ENCODE measurements around the gene UPF2.
"Not testable (repeated sequence)": the region's sequence is repeated elsewhere in the genome, so short reads cannot be mapped to it uniquely, and the experiment has no call there.

Gene UPF2

DNA sequence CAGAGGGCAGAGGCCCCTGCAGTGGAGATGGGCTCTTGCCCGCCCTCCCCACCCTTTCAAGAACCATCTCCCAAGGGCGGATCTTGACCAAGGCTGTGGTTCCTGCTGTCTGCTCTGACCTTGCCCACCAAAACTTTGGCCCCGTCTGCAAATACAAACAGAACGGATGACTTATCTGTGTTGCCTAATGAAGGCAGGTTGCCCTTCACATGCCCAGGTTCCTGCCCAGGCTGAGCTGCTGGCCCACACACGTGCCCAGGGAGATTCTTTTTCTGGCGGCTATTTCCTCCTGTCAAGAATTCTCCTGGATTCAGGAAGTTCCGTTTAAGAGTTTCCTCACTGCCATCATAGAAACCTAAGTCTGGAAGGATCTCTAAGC is 141.2 kb downstream of the UPF2 start:
- DNase-seq = no peak

DNA sequence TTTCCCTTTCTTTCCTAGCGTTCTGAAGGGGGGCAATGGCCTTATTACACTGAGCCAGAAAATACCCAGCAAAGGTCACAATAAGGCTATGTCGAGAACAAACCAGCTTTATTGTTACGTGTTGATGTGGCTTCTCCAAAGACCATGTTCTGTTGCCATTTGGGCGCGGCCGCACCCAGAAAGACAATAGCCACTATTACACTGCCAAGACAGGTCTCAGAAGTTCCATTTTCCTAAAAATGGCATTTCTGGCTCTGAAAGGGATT is 141.6 kb downstream of the UPF2 start:
- DNase-seq = no peak

DNA sequence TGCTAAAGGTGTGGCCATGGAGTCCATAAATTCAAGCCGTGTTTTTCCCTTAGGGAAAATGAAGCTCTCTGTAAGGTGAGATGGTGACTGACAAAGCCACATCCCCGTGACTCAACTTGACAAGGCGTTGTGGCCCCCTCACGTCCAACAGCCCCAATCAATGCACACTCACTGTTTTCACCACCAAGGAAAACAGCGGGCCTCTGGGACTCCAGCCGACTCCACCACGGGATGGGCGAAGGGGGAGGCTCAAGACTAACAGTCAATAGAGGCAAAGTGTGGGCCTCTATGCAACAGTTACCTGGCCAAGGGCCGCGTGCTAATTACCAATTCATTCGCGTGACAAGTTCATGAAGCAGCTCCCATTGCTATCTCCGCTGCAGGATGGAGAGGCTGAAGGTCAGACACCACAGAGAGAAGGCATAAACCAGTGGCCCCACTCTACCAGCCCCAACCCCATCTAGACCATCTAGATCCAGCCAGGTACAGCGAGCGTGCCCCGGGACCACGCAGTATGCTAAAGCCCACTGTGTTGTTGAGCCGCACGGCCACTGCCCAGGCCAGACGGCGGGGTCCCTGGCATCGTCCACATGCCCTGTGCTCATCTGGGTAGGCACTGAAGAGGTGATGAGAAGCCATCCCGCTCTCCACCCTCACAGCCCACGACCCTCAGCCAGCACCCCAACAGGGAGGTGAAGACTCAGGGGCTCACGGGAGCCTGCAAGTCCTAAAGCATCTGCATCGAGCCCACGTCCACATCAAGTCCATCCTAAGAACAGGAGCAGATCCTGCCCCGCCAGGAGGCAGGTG is 143.3 kb downstream of the UPF2 start:
- no peak for DNase-seq

DNA sequence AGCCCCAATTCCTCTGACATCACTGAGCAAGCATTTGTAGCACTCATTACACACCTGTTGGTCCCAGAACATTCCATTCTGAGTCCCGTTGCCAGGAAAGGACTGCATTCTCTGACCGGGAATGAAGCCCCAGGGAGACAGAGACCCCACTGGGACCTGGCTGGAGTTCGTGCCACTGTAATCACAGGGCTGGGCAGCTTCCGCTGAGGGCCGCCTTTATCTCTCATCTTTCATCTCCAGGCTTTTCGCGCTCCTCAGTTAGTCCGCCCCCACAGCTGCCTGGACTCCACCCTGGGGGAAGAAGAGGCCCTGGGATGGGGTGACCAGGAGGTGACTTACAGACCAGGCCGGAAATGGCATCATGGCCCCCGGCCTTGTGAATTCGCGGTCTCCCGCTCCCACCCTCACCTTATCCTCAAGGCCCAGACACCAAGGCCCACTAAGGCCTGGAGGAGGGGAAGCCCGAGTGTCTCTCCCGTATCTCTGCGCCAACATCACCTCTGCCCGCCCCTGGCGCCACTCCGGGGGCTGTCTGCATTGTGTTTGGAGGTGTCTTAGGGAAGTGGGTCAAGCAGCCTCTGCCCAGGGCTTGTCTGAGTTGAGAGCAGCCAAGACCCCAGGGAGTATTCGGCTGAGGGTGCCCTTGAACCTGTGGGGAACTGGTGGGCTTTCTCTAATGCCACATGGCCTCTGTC is 144.1 kb downstream of the UPF2 start:
- no peak for DNase-seq

DNA sequence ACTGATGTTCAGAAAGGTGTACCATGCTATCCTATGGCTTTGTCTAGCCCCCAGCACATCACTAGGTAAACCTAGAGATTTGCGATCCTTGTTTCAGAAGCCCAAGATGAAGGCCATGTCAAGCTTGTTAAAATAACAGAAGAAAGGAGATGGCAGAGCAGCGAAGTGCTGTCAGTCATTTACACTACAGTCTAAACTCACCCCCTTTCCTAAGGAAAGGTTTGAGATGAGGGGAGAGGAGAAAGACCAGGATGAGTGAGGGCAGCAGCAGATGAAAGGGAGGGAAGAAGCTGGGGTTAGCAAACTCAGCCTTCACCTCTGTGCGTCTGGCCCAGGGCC is 144.6 kb downstream of the UPF2 start:
- no peak for DNase-seq

DNA sequence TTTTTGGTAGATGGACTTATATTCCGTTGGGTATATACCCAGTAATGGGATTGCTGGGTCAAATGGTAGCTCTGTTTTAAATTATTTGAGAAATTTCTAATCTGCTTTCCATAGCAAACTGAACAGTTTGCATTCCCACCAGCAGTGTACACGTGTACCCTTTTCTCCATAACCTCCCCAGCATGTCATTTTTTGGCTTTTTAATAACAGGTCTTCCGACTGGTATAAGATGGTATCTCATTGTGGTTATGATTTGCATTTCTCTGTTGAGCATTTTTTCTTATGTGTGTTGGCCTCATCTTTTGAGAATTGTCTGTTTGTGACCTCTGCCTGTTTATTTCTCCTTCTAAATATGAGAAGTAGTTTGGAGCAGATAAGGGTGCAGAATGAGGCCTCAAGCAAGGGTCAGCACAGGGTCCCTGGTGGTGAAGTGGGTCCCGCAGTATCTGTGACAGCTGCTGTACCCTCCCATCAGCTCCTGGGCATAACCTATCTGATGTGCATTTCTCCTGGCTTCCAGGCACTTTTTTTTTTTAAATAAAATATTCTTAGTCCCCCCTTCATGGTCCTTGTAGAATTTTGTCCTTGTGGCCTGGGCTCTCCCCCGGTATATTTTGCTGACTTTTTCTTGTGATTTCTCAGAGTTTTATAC is 145.9 kb downstream of the UPF2 start:
- DNase-seq = no peak

DNA sequence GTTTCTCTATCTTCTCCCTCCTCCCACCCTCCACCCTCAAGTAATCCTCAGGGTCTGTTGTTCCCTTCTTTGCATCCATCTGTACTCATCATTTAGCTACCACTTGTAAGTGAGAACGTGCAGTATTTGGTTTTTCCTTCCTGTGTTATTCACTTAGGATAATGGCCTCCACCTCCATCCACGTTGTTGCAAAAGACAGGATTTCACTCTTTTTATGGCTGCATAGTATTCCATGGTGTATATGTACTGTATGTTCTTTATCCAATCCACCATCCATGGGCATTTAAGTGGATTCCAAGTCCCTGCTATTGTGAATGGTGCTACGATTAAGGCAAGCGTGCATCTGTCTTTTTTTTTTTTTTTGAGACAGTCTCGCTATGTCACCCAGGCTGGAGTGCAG is 147.0 kb downstream of the UPF2 start:
- no peak for DNase-seq

DNA sequence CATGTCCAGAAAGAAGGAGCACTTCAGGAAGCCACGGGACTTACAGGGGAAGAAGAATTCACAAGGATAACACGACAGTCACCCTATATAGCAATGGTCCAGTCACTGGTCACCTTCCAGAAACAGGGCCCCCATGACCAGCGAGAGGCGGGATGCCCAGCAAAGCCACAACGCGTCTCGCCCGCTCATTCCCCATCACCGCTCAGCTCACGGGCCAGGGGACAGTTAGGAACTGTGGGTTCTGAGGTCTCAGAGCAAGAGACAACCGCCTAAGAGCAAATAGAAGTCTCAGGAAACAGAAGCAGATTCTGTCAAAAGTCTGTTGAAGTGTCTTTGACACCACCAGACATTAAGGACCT is 147.5 kb downstream of the UPF2 start:
- no peak for DNase-seq

DNA sequence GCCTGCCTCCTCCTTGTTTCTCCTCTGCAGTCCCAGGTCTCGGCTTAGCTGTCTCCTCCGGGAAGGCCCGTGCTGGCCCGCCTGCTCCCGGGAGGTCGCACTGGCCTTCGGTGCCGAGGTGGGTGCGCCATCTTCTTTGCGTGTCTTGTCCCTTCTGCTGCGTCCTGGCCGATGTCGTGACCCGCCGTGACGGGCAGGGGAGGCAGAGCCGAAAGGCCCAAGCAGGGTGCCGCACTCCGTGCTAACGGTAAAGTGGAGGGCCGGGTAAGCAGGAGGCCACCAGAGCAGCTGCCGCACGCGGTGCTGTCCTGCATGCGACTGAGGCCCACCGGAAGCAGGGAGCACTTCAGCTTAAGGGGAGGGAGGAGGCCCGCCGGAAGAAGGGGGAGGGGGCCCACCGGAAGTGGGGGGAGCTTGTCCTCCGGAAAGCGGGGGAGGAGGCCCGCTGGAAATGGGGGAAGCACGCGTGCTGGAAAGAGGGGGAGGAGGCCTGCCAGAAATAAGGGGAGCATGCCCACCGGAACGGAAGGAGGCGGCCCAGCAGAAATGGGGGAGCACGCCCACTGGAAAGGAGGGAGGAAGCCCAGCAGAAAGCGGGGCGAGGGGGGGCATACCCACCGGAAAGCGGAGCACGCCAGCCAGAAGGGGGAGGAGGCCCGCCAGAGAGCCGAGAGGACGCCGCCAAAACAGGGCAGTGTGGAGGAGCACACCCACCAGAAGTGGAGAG is 148.1 kb downstream of the UPF2 start:
- no peak for DNase-seq

DNA sequence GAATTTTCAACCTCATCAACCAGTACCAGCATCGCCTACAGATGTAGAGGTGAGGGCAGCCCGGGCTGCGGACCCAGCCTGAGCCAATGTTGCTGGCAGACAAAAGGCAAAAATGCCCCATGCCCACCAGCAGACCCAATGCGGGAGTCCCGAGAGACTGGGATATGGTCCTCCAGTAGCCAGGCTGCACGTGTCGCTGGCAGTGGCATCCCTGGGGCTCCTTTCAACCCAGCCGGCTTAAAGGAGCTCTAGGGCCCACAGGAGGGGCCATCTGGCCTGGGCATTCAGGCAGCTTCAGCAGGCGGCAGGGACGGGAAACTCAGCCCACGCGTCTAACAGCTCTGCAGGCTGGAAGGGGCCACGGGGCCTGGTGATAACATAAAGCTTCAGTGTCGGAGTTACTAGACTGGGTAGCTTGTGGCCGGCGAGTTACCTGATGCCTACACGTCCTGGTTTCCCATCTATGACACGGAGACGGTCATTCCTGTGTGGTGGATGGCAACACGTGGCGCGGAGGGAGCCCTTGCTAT is 148.8 kb downstream of the UPF2 start:
- no peak for DNase-seq

DNA sequence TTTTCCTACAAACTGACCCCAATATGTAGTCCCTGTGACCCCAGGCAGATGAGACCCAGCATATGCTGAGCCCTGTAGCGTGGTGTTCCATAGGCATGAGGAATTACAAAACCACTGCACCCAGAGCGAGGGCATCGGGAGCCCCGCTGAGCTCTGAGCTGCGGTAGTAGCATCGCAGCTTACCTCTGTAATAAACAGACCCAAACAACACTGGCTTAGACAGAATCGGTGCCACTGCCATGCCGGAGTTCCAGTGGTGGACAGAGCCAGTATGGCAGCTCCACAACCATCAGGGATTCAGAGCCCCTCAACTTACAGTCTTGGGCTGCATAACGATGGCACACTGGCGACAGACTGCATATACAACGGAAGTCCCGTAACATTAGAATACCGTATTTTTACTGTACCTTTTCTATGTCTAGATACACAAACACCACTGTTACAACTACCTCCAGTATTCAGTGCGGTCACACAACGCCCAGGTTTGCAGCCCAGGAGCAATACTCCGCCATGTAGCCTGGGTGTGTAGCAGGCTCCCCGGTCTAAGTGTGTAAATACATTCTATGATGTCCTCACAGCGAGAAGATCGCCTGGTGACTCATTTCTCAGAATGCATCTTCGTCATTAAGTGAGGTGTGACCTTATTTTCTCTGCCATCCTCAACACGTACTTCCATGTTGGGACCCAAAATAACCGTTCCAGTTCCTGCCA is 150.7 kb downstream of the UPF2 start:
- DNase-seq = no peak

DNA sequence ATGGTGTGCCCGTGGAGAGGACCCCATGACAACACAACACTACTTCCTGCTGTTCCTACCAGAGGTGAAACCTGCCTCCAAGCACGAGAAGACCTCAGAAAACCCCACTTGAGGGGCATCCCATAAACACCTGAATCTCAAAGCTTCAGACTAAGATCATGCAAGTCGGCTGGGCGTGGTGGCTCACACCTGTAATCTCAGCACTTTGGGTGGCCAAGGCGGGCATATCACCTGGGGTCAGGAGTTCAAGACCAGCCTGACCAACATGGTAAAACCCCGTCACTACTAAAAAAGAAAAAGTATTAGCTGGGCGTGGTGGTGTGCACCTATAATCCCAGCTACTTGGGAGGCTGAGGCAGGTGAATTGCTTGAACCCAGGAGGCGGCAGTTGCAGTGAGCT is 153.3 kb downstream of the UPF2 start:
- not testable (repeated sequence) for DNase-seq

DNA sequence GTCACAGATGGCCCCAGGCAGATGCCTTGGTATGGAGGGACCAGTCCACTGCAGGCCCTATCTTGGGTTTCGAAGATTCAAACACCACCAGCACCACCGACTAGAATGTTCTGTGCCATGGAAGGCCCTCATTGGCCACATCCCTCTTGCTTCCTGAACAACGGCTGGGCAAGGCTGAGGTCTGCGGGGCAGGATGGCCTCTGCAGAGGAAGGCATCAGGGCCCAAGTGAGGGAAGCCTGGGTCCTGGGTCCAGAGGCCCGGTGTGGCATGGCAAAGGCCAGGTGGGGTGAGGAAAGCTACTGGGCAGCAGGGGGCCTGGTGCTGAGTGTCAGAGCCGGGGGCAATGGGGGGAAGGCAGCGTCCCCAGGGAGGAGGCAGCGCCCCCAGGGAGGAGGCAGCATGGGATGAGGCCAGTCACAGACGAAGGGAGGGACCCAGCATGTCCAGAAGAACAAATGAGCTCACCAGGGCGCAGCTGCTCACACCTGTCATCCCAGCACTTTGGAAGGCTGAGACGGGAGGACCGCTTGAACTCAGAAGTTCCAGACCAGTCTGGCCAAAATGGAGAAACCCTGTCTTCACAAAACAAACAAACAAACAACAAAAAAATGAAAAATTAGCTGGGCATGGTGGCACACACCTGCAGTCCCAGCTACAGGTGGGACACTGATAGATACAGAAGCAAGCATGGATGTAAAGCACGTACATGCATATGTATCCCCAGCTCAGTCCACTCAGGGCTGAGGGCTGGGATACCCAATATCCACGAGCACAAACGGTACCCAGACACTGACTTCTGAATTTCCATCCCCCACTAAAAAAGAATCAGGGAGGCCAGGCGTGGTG is 155.0 kb downstream of the UPF2 start:
- DNase-seq = no peak

DNA sequence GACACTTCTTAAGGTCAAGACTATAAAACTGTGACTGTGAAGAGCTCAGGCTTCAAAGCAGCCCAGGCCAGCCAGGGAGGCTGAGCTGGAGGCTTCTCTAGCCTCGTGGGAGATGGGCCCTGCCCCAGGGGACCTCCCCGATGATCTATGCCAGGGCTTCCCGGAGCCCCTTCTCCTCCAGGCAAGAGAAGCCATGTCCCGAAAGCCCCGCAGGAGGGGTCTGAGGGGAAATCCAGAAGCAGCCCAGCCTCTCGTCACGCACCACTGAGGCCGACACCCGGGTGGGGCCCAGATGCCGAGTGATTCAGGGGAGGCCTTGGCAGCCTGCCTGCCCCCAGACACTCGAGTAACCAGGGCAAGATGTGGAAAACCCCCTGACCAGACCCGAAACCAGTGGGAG is 155.8 kb downstream of the UPF2 start:
- DNase-seq = no peak

DNA sequence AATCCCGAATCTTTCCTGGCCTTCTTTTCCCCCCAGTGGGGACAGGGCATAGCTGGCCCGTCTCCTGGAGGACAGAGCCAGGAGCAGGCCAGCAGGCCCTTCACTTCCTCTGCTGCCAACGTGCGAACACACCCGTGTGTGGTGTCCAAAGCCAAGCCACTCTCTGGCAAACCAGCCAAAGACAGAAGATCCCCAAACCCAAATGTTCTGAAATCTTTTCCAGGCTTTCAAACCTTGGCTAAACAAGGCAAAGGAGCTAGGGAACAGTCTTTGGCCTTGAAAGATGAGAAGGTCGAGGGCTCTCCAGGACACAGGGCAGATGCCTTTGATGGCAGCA is 156.5 kb downstream of the UPF2 start:
- no peak for DNase-seq

DNA sequence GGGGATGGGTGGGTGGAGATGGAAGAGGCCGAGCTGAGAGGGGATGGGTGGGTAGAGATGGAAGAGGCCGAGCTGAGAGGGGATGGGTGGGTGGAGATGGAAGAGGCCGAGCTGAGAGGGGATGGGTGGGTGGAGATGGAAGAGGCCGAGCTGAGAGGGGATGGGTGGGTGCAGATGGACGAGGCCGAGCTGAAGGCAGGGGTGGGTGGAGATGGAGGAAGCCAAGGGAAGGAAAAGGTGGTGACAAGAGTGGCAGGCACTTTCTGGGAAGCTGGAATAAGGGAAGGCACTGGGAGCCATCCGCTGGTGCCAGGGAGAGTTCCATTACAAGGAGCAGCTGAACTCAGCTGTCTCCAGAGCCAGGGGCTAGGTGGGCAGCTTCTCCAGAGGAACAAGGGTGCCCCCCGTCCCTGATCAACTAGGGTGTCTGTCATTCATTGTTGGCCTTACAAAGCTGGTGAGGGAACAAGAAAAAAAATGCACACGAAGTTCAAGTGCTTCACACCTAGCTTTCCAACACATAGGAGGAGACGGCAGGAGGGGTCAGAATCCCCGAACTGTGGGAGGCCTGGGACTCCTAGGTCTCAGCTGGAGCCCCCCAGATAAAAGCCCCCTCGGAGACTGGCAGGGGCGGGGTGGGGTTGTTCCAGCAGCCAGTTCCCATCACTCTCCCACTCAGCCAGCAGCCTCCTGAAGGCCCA is 157.0 kb downstream of the UPF2 start:
- DNase-seq = no peak

DNA sequence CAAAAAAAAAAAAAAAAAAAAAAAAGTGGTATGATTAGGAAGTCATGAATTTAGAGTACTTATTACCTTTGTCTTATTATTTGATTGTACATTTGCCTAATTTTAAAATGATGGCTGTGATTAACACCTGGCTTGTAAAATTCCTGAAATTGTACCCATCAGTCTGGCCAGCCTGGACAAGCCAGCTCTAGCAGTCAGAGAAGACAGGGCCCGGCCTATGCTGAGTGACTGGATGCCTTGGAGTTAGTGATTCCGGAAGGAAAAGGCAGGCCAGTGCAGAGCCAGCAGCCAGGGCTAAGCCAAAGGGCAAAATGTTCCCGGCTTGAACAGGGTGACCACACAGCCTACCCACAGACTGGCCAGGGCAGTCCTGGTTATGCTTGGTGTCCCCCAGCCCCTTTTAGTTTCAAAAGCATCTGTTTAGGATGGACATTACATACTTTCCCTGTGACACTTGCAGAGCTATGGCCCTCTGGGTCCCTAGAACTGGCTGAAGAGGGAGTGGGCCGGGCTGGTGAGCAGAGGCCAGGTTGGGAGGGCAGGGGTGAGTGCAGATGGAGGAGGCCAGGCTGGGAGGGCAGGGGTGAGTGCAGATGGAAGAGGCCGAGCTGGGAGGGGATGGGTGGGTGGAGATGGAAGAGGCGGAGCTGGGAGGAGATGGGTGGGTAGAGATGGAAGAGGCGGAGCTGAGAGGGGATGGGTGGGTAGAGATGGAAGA is 157.7 kb downstream of the UPF2 start:
- no peak for DNase-seq

DNA sequence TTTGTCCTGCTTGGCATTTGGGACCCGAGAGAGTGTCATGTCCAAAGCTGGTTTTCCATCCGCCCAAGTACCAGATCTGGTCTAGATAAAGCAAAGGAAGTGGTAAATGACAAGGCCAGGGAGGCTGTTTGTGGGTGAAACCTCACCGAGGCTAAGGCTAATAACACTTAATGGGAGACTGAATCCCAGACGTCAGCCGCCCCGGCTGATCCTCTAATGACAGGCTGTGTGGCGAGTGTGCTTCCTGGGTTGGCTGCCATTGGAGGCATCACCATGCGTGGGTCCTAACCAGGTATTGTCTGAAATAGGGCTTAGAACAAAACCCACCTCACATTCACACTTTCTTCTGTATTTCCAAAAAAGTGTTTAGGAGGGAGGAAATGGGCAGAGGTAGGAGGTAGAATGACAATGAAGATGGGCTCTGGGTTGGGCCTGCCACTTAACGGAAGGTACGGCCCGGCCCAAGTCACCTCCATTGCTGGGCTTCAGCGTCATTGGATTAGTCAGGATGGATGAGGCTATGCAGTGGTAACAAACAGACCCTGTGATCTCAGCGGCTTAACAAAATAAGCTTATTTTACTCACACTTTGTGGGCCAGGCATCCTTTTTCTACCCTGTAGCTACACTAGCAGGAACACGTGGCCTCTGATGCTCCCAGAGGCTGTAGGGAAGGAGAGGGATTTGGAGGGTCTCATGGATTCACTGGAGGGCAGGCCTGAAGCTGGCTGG is 159.8 kb downstream of the UPF2 start:
- DNase-seq = no peak

DNA sequence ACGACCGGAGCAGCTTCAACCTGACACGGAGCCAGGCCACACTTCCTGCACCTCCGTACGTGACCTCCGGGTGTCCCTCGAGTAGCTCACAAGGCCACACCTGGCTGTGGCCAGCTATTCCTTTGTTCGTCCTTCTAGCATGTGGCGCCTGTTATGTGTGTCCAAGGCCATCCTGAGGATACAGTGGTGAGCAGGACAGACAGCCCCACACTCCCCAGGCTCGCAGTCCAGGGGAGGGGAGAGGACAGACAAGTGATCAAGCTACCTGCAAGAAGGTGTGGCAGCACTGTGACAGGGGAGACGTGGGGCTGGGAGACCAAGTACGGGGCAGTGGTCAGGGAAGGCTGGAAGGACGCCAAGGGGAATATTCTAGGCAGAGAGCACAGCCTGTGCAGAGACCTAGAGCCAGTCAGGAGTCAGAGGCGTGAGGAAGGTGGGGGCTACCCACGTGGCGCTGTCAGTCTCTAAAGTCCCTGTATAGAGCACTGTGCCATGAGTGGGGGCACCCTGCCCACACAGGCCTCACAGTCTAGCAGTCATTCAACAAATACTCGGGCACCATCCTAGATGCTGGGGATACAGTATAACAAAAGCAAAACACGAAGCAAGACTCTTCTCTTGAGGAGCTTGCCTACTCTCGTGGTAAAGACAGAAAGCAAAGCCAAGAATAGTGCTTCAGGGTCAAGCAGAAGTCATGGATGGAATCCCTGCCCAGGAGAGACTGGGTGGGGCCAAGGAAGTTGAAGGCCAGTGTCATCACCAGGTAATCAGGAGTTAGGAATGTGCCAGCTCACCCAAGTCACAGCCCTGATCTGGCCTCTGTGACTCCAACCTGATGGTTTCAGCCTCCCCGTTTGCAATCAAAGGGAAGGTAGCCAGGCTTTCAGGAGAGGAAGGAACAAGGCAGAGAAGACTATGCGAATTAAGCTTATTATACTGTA is 160.9 kb downstream of the UPF2 start:
- no peak for DNase-seq
